ENCODE results near the gene MT1F. TPM values are rescaled to one million over a fixed set of nuclear protein-coding genes. Genes with fewer than 3 reads are reported as not detected.

MT1F gene
- total RNA-seq, 1 experiment from 2014 or later, result 7.3 TPM

GRCh38 chr16:56683424-56684172 is 25.8 kb downstream of the MT1F start:
- Histone ChIP-seq H3K9me3 (ENCODE audit: control insufficient read depth in 1 of 2, insufficient read depth in 1 of 2, low read depth in 1 of 2, low read length in 2 of 2) (no peaks in the 10 kb centered on the region), H3K9ac (ENCODE audit: low read length) (no peak overlapping the region), H3K27me3 (ENCODE audit: insufficient read depth, low read length) (no peaks in the 10 kb centered on the region), H3K4me1 (ENCODE audit: control insufficient read depth in 1 of 2, insufficient read depth in 2 of 2, low read length in 2 of 2) (peaks cover 13 to 32% of the 10 kb centered on the region in 2 experiments; a peak in 3 of 4 replicates), H3K27ac (ENCODE audit: low read depth, low read length) (no peak overlapping the region), H3K4me3 (replicated peaks in 1 of 2; ENCODE audit: low read depth in 1 of 2, low read length in 2 of 2) (peak overlapping the region in 1 of 2 experiments; percentile 81; a peak in 3 of 4 replicates), H3K79me2 (ENCODE audit: insufficient read depth, low read length) (no peaks in the 10 kb centered on the region), H2AFZ (ENCODE audit: low read depth, low read length, poor library complexity, severe bottlenecking) (no peak overlapping the region), H3K9me2 (ENCODE audit: insufficient read depth) (no peaks in the 10 kb centered on the region), H4K20me1 (ENCODE audit: insufficient read depth) (no peaks in the 10 kb centered on the region), H3K36me3 (ENCODE audit: control insufficient read depth in 1 of 2, insufficient read depth in 2 of 2, low read length in 2 of 2) (no peaks in the 10 kb centered on the region), H3K4me2 (ENCODE audit: low read length) (peak overlapping the region; percentile 96)
- TF ChIP-seq CTCF (IDR thresholded peaks at IDR 0.05 in 2 of 3, conservative IDR thresholded peaks at IDR 0.05 in 1 of 3; ENCODE audit: borderline replicate concordance in 1 of 3, insufficient read depth in 1 of 3, low read depth in 2 of 3, low read length in 2 of 3) (no peak), CEBPB (IDR thresholded peaks at IDR 0.05; ENCODE audit: low read depth) (no peak), ELF1 (IDR thresholded peaks at IDR 0.05; ENCODE audit: borderline replicate concordance, low read depth) (no peak), POLR2A (IDR thresholded peaks at IDR 0.05; ENCODE audit: borderline replicate concordance, extremely low read depth, insufficient read depth, insufficient read length) (no peak), EZH2phosphoT487 (IDR thresholded peaks at IDR 0.05; ENCODE audit: borderline replicate concordance) (no peak), SIN3A (IDR thresholded peaks at IDR 0.05; ENCODE audit: low read depth) (no peak), SP1 (IDR thresholded peaks at IDR 0.05; ENCODE audit: low read depth) (no peak), RAD21 (IDR thresholded peaks at IDR 0.05; ENCODE audit: low read depth) (no peak), FOSL1 (IDR thresholded peaks at IDR 0.05; ENCODE audit: low read depth) (no peak), ZBTB33 (IDR thresholded peaks at IDR 0.05; ENCODE audit: extremely low read depth, insufficient replicate concordance, low read length) (no peak), ZFX (IDR thresholded peaks at IDR 0.05) (no peak), JUND (IDR thresholded peaks at IDR 0.05) (no peak), EGR1 (IDR thresholded peaks at IDR 0.05; ENCODE audit: low read depth) (no peak), REST (IDR thresholded peaks at IDR 0.05; ENCODE audit: low read depth) (no peak), ZNF274 (IDR thresholded peaks at IDR 0.05; ENCODE audit: low read depth, low read length) (no peak), ATF3 (IDR thresholded peaks at IDR 0.05) (no peak), TCF7L2 (IDR thresholded peaks at IDR 0.05; ENCODE audit: borderline replicate concordance, extremely low read depth, insufficient read depth, insufficient read length) (no peak), MAX (IDR thresholded peaks at IDR 0.05) (no peak), CBX3 (IDR thresholded peaks at IDR 0.05; ENCODE audit: low read depth) (no peak)
- ATAC-seq (no peak), DNase-seq (ENCODE audit: low read depth, low spot score) (no peak)
- CTCF ChIA-PET, result interaction anchor here (0.9 kb wide), 1 partner anchor 19 kb away, joined by 5 read pairs; no protein-coding TSS in a partner anchor
- RAD21 ChIA-PET (ENCODE audit: low non-redundant PET in 1 of 2, low total read pairs in 2 of 2, uncharacterized antibody in 2 of 2, unreplicated experiment in 2 of 2), result interaction anchor here in 1 of 2 experiments (1.1 kb wide), 1 partner anchor 30 kb away, joined by 3 read pairs; no protein-coding TSS in a partner anchor
- intact Hi-C loops (cut with micrococcal nuclease), result loop anchor here (2.0 to 5.0 kb wide), 4 partner anchors 27 to 1181 kb away; partner anchors contain the start of genes MT1E, MT1F and MT2A
- BruUV-seq (replicated peaks), result no TSS peak
- POLR2A ChIA-PET, result interaction anchor here (0.9 to 2.4 kb wide), 5 partner anchors 10 to 75 kb away, joined by 3 to 9 read pairs (median 5); partner anchors contain the start of genes MT1E and MT2A

Data from HCT116 (cell line).